Measurements from ENCODE around the gene PCDH9. TPM values are rescaled to one million over a fixed set of nuclear protein-coding genes. Genes with fewer than 3 reads are reported as not detected.

PCDH9 gene
- total RNA-seq, 4 donors from 2014 or later, result 0.57 to 1.7 (median 0.97) TPM

- TF ChIP-seq, protein P1, sequence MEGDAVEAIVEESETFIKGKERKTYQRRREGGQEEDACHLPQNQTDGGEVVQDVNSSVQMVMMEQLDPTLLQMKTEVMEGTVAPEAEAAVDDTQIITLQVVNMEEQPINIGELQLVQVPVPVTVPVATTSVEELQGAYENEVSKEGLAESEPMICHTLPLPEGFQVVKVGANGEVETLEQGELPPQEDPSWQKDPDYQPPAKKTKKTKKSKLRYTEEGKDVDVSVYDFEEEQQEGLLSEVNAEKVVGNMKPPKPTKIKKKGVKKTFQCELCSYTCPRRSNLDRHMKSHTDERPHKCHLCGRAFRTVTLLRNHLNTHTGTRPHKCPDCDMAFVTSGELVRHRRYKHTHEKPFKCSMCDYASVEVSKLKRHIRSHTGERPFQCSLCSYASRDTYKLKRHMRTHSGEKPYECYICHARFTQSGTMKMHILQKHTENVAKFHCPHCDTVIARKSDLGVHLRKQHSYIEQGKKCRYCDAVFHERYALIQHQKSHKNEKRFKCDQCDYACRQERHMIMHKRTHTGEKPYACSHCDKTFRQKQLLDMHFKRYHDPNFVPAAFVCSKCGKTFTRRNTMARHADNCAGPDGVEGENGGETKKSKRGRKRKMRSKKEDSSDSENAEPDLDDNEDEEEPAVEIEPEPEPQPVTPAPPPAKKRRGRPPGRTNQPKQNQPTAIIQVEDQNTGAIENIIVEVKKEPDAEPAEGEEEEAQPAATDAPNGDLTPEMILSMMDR (IDR thresholded peaks at IDR 0.05), result peak in 1 of 6 experiments; percentile 8
- TF ChIP-seq POLR2A (IDR thresholded peaks at IDR 0.05), result no peak
- H3K4me3 ChIP-seq, result no peak overlapping the region
- H3K27ac ChIP-seq, result no peak overlapping the region
- H3K9me3 ChIP-seq, result no peaks in the 10 kb centered on the region
- H3K36me3 ChIP-seq, result no peaks in the 10 kb centered on the region
- H3K4me1 ChIP-seq, result no peaks in the 10 kb centered on the region
- H3K27me3 ChIP-seq, result no peaks in the 10 kb centered on the region
- DNase-seq, result no peak
These were observed 611.4 kb downstream of the PCDH9 start for GRCh38 chr13:66618702-66619101.

DNA sequence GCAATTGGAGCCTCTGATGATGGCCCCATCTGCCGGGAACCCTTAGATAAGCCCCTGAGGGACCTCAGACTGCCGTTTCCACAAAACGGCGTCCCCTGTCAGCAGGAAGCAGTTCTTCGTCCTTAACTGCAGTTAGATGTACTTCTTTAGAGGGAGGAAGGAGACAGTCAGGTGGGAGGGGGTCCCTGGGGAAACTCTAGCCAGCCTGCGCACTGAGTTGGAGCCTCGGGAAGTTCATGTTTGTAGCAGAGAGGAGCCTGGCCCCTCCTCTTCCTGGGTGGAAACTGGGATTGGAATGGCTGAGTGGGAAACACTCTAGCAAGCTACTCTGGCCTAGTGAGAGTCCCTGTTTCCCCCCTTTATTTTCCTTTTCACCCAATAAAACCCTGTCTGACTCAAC, 612.4 kb downstream of the PCDH9 start:
- no peak for DNase-seq
- no peak for TF ChIP-seq POLR2A (IDR thresholded peaks at IDR 0.05)
- TF ChIP-seq, protein P1 (IDR thresholded peaks at IDR 0.05), result no peak

GRCh38 chr13:66612983-66613382, 617.2 kb downstream of the PCDH9 start:
- H3K27ac ChIP-seq, result no peak overlapping the region
- no peak overlapping the region for H3K4me3 ChIP-seq
- no peaks in the 10 kb centered on the region for H3K27me3 ChIP-seq
- no peak for DNase-seq
- H3K4me1 ChIP-seq, result no peaks in the 10 kb centered on the region
- H3K36me3 ChIP-seq, result no peaks in the 10 kb centered on the region
- TF ChIP-seq POLR2A (IDR thresholded peaks at IDR 0.05), result no peak
- TF ChIP-seq, protein P1 (IDR thresholded peaks at IDR 0.05), result no peak
- H3K9me3 ChIP-seq, result no peaks in the 10 kb centered on the region

More for the DNA sequence above, 612.4 kb downstream of the PCDH9 start:
- no peaks in the 10 kb centered on the region for H3K36me3 ChIP-seq
- no peak overlapping the region for H3K4me3 ChIP-seq
- H3K4me1 ChIP-seq, result no peaks in the 10 kb centered on the region
- no peaks in the 10 kb centered on the region for H3K9me3 ChIP-seq
- H3K27me3 ChIP-seq, result no peaks in the 10 kb centered on the region
- H3K27ac ChIP-seq, result no peak overlapping the region

GRCh38 chr13:66586489-66586888, 643.6 kb downstream of the PCDH9 start:
- no peak overlapping the region for H3K27ac ChIP-seq
- H3K4me3 ChIP-seq, result no peak overlapping the region
- no peaks in the 10 kb centered on the region for H3K36me3 ChIP-seq
- DNase-seq, result no peak
- TF ChIP-seq POLR2A (IDR thresholded peaks at IDR 0.05), result no peak
- TF ChIP-seq, protein P1 (IDR thresholded peaks at IDR 0.05), result no peak
- no peaks in the 10 kb centered on the region for H3K9me3 ChIP-seq
- no peaks in the 10 kb centered on the region for H3K27me3 ChIP-seq
- no peaks in the 10 kb centered on the region for H3K4me1 ChIP-seq

GRCh38 chr13:66585669-66586203, 644.4 kb downstream of the PCDH9 start:
- no peaks in the 10 kb centered on the region for H3K9me3 ChIP-seq
- TF ChIP-seq, protein P1 (IDR thresholded peaks at IDR 0.05), result no peak
- no peak for TF ChIP-seq POLR2A (IDR thresholded peaks at IDR 0.05)
- H3K36me3 ChIP-seq, result no peaks in the 10 kb centered on the region
- DNase-seq, result no peak
- no peak overlapping the region for H3K4me3 ChIP-seq
- no peaks in the 10 kb centered on the region for H3K4me1 ChIP-seq
- no peaks in the 10 kb centered on the region for H3K27me3 ChIP-seq
- H3K27ac ChIP-seq, result no peak overlapping the region

GRCh38 chr13:66581675-66582074, 648.5 kb downstream of the PCDH9 start:
- H3K9me3 ChIP-seq, result no peaks in the 10 kb centered on the region
- no peaks in the 10 kb centered on the region for H3K4me1 ChIP-seq
- no peak overlapping the region for H3K27ac ChIP-seq
- TF ChIP-seq, protein P1 (IDR thresholded peaks at IDR 0.05), result no peak
- TF ChIP-seq POLR2A (IDR thresholded peaks at IDR 0.05), result no peak
- DNase-seq, result no peak
- H3K27me3 ChIP-seq, result no peaks in the 10 kb centered on the region
- no peaks in the 10 kb centered on the region for H3K36me3 ChIP-seq
- H3K4me3 ChIP-seq, result no peak overlapping the region

All from Peyer's patch (tissue), 4 donors.